D721Med (cell line): Measurements from ENCODE around the gene STOML3.
"Not testable (repeated sequence)": the region's sequence is repeated elsewhere in the genome, so short reads cannot be mapped to it uniquely, and the experiment has no call there.

Experiments used
- DNase-seq: peaks from one replicate; pipeline ENCODE4 v3.0.0; 2011; ENCODE audit warnings: low spot score; ENCODE audit not compliant: insufficient read length
- FAIRE-seq: peaks from 2 replicates; lab custom pipeline; 2011; peaks lifted over from hg19 to GRCh38; lab: Jason Lieb, UNC
- CTCF ChIP-seq: IDR thresholded peaks from 2 replicates; pipeline ENCODE4 v1.5.1; 2012; ENCODE audit warnings: mild to moderate bottlenecking, control low read depth; ENCODE audit not compliant: insufficient read depth; ENCODE audit errors: missing control alignments

The STOML3 gene

GRCh38 chr13:39023316-39023715, 32.7 kb upstream of the STOML3 start:
- FAIRE-seq, result no peak
- no peak for TF ChIP-seq CTCF
- no peak for DNase-seq

- TF ChIP-seq CTCF, result no peak
- FAIRE-seq, result no peak
- DNase-seq, result no peak
Measured at GRCh38 chr13:39020853-39021462, 30.3 kb upstream of the STOML3 start.

- peak; percentile 39 for TF ChIP-seq CTCF
- DNase-seq, result no peak
- peak; percentile 93 for FAIRE-seq
Measured at GRCh38 chr13:39016787-39017186, 26.2 kb upstream of the STOML3 start.

- TF ChIP-seq CTCF, result no peak
- FAIRE-seq, result no peak
- DNase-seq, result no peak
Measured at GRCh38 chr13:39016087-39016486, 25.5 kb upstream of the STOML3 start.

- FAIRE-seq, result no peak
- DNase-seq, result no peak
Measured at GRCh38 chr13:39013462-39013861, 22.8 kb upstream of the STOML3 start.

GRCh38 chr13:39012608-39013007, 22.0 kb upstream of the STOML3 start:
- FAIRE-seq (no peak), DNase-seq (no peak)
- TF ChIP-seq CTCF, result peak; percentile 40

More at GRCh38 chr13:39013462-39013861, 22.8 kb upstream of the STOML3 start:
- no peak for TF ChIP-seq CTCF

- not testable (repeated sequence) for FAIRE-seq
Measured at GRCh38 chr13:39006371-39007111, 15.9 kb upstream of the STOML3 start.

More at GRCh38 chr13:39006371-39007111, 15.9 kb upstream of the STOML3 start:
- not testable (repeated sequence) for DNase-seq
